Activated CD8-positive, alpha-beta memory T cell treated with anti-CD3 and anti-CD28 coated beads, Interleukin-2, amount 50 U/mL, for 1 hour (primary cell): Measurements from ENCODE around the gene VTA1.
"Not testable (repeated sequence)": the region's sequence is repeated elsewhere in the genome, so short reads cannot be mapped to it uniquely, and the experiment has no call there.

Source experiments
- DNase-seq: peaks from one replicate; pipeline ENCODE4 v3.0.0-alpha.2; 2020; ENCODE audit errors: extremely low read depth

Gene VTA1

GRCh38 chr6:142146828-142147662, at the start of gene VTA1, which contains the start of gene NMBR:
Gene VTA1, plus strand, starts transcription at chr6:142147263. Its CDS starts 25 bp downstream, at chr6:142147288.
Gene NMBR, minus strand, starts transcription at chr6:142147122. Its CDS starts 58,464 bp downstream, at chr6:142088658.
- DNase-seq, result peak; percentile 86

- DNase-seq, result not testable (repeated sequence)
These were observed 42.2 kb upstream of the VTA1 start for GRCh38 chr6:142104820-142105219.

GRCh38 chr6:142110820-142111219, 36.2 kb upstream of the VTA1 start:
- not testable (repeated sequence) for DNase-seq

- peak; percentile 42 for DNase-seq
These were observed 34.5 kb upstream of the VTA1 start for GRCh38 chr6:142112451-142113061.

GRCh38 chr6:142117366-142117765, 29.7 kb upstream of the VTA1 start:
- no peak for DNase-seq

- DNase-seq, result no peak
These were observed 28.7 kb upstream of the VTA1 start for GRCh38 chr6:142118328-142118727.

GRCh38 chr6:142118925-142119324, 28.1 kb upstream of the VTA1 start:
- DNase-seq, result no peak

- no peak for DNase-seq
These were observed 25.7 kb upstream of the VTA1 start for GRCh38 chr6:142121342-142121741.

- DNase-seq, result no peak
These were observed 16.2 kb upstream of the VTA1 start for GRCh38 chr6:142130814-142131213.

GRCh38 chr6:142132625-142133024, 14.4 kb upstream of the VTA1 start, which contains the start of gene GJE1:
Gene GJE1, plus strand, starts transcription at chr6:142132925. Its CDS starts 234 bp downstream, at chr6:142133159.
- no peak for DNase-seq

- no peak for DNase-seq
These were observed 8.2 kb upstream of the VTA1 start for GRCh38 chr6:142138876-142139275.

GRCh38 chr6:142141531-142141930, 5.5 kb upstream of the VTA1 start:
- not testable (repeated sequence) for DNase-seq

- no peak for DNase-seq
These were observed 5.7 kb downstream of the VTA1 start for GRCh38 chr6:142152746-142153145.

GRCh38 chr6:142153196-142153595, 6.1 kb downstream of the VTA1 start:
- no peak for DNase-seq

- no peak for DNase-seq
These were observed 7.3 kb downstream of the VTA1 start for GRCh38 chr6:142154336-142154735.

- no peak for DNase-seq
These were observed 8.0 kb downstream of the VTA1 start for GRCh38 chr6:142155091-142155490.

- no peak for DNase-seq
These were observed 9.1 kb downstream of the VTA1 start for GRCh38 chr6:142155895-142156757.

GRCh38 chr6:142156758-142157068, 9.7 kb downstream of the VTA1 start:
- DNase-seq, result not testable (repeated sequence)

- no peak for DNase-seq
These were observed 15.7 kb downstream of the VTA1 start for GRCh38 chr6:142162780-142163179.

GRCh38 chr6:142165227-142165626, 18.2 kb downstream of the VTA1 start:
- no peak for DNase-seq

- no peak for DNase-seq
These were observed 20.0 kb downstream of the VTA1 start for GRCh38 chr6:142167071-142167470.

- no peak for DNase-seq
These were observed 20.4 kb downstream of the VTA1 start for GRCh38 chr6:142167486-142167885.
